IMR-90 (cell line): ENCODE data around the gene RAC3. TPM values are rescaled to one million over a fixed set of nuclear protein-coding genes. Genes with fewer than 3 reads are reported as not detected.

ENCODE experiments used
- ATAC-seq: fragments of 200-7000 bp; cut with Tn5 transposase; 2 replicates; pipeline ENCODE4 v1.9.1; 2020; ENCODE audit warnings: low read depth, mild to moderate bottlenecking, moderate library complexity
- BruUV-seq: library from RNA; stranded (reverse); fragments of 400-500 nt; replicated peaks from 2 replicates; lab custom pipeline; 2021; lab: Mats Ljungman, UMichigan
- CTCF ChIA-PET: fragments of 300-600 bp; formaldehyde crosslinking; extraction: SDS; loops from one replicate; lab custom pipeline; 2021; ENCODE audit warnings: antibody characterized with exemption; lab: Yijun Ruan, JAX
- POLR2A ChIA-PET: fragments of 300-600 bp; sonication (Branson Sonifier 250); formaldehyde crosslinking; loops from one replicate; lab custom pipeline; 2022; ENCODE audit warnings: antibody characterized with exemption; ENCODE audit not compliant: unreplicated experiment; lab: Charles Lee
- DNase-seq: peaks from one replicate; pipeline ENCODE4 v3.0.0; 2013
- H2AFZ ChIP-seq: replicated peaks from 2 replicates; pipeline ENCODE3; 2013; ENCODE audit warnings: low read length, mild to moderate bottlenecking; ENCODE audit not compliant: poor library complexity
- H2AK5ac ChIP-seq: 2 replicates; pipeline ENCODE4 v1.6.1; 2013; ENCODE audit warnings: low read depth, low read length, inconsistent platforms
- H2AK9ac ChIP-seq: replicated peaks from 2 replicates; pipeline ENCODE3; 2013; ENCODE audit warnings: mild to moderate bottlenecking, low read depth, low read length, moderate library complexity; ENCODE audit not compliant: poor library complexity
- H2BK120ac ChIP-seq: 2 replicates; pipeline ENCODE4 v1.6.1; 2013; ENCODE audit warnings: low read depth, low read length, inconsistent platforms
- H2BK15ac ChIP-seq: 3 replicates; pipeline ENCODE4 v1.6.1; 2013; ENCODE audit warnings: low read depth, low read length, inconsistent platforms
- H2BK20ac ChIP-seq: 2 replicates; pipeline ENCODE4 v1.6.1; 2013; ENCODE audit warnings: low read depth, mild to moderate bottlenecking, inconsistent platforms, low read length, moderate library complexity
- H2BK5ac ChIP-seq: 2 replicates; pipeline ENCODE4 v1.6.1; 2013; ENCODE audit warnings: mild to moderate bottlenecking, low read depth, low read length, inconsistent platforms; ENCODE audit not compliant: poor library complexity, severe bottlenecking
- H3K14ac ChIP-seq: replicated peaks from 2 replicates; pipeline ENCODE4 v1.6.1; 2013; ENCODE audit warnings: low read depth, low read length, inconsistent platforms
- H3K18ac ChIP-seq: 2 replicates; pipeline ENCODE4 v1.6.1; 2013; ENCODE audit warnings: low read depth, low read length, control low read depth
- H3K23ac ChIP-seq: 2 replicates; pipeline ENCODE4 v1.6.1; 2013; ENCODE audit warnings: low read depth, low read length, inconsistent platforms
- H3K27ac ChIP-seq: 2 replicates; pipeline ENCODE4 v1.5.1; 2013; ENCODE audit warnings: mild to moderate bottlenecking, control low read depth, low read length; ENCODE audit not compliant: insufficient read depth
- H3K27me3 ChIP-seq: 2 replicates; pipeline ENCODE4 v1.6.1; 2013; ENCODE audit warnings: low read length; ENCODE audit not compliant: control insufficient read depth, insufficient read depth
- H3K36me3 ChIP-seq: 2 replicates; pipeline ENCODE4 v1.6.1; 2013; ENCODE audit warnings: low read length, mixed read lengths; ENCODE audit not compliant: control insufficient read depth, insufficient read depth
- H3K4ac ChIP-seq: 2 replicates; pipeline ENCODE4 v1.6.1; 2013; ENCODE audit warnings: low read depth, low read length, inconsistent platforms
- H3K4me1 ChIP-seq: 2 replicates; pipeline ENCODE4 v1.6.1; 2013; ENCODE audit warnings: low read length, mixed read lengths; ENCODE audit not compliant: control insufficient read depth, insufficient read depth
- H3K4me2 ChIP-seq: 2 replicates; pipeline ENCODE4 v1.6.1; 2013; ENCODE audit warnings: low read depth, mild to moderate bottlenecking, control low read depth, low read length, moderate library complexity
- H3K4me3 ChIP-seq: 2 replicates; pipeline ENCODE4 v1.5.1; 2013; ENCODE audit warnings: low read depth, mild to moderate bottlenecking, control low read depth, low read length, moderate library complexity; ENCODE audit not compliant: insufficient read depth
- H3K56ac ChIP-seq: 2 replicates; pipeline ENCODE4 v1.6.1; 2013; ENCODE audit warnings: low read length, inconsistent platforms; ENCODE audit not compliant: insufficient read depth; ENCODE audit errors: extremely low read depth
- H3K79me1 ChIP-seq, 2 experiments: 2 replicates each; pipeline ENCODE4 v1.6.1; 2013; ENCODE audit warnings: low read length in 2 of 2, inconsistent platforms in 1 of 2, low read depth in 1 of 2
- H3K9ac ChIP-seq: 2 replicates; pipeline ENCODE4 v1.6.1; 2013; ENCODE audit warnings: low read depth, low read length, control low read depth
- H3K9me1 ChIP-seq: 2 replicates; pipeline ENCODE4 v1.6.1; 2013; ENCODE audit warnings: low read length, inconsistent platforms; ENCODE audit not compliant: insufficient read depth
- H3K9me3 ChIP-seq: 2 replicates; pipeline ENCODE4 v1.6.1; 2013; ENCODE audit warnings: low read length; ENCODE audit not compliant: control insufficient read depth, insufficient read depth
- H4K20me1 ChIP-seq: 2 replicates; pipeline ENCODE4 v1.6.1; 2013; ENCODE audit warnings: low read length, inconsistent platforms; ENCODE audit not compliant: insufficient read depth
- H4K5ac ChIP-seq: 2 replicates; pipeline ENCODE4 v1.6.1; 2013; ENCODE audit warnings: mild to moderate bottlenecking, low read depth, low read length, control low read depth
- H4K8ac ChIP-seq, 2 experiments: 2 replicates each; pipeline ENCODE4 v1.6.1; 2013; ENCODE audit warnings: low read depth in 2 of 2, low read length in 2 of 2, control low read depth in 1 of 2, inconsistent platforms in 1 of 2
- H4K91ac ChIP-seq: 2 replicates; pipeline ENCODE4 v1.6.1; 2013; ENCODE audit warnings: low read depth, low read length, inconsistent platforms; ENCODE audit not compliant: insufficient read depth
- BHLHE40 ChIP-seq: fragments of 150-350 bp; IDR thresholded peaks from 2 replicates; pipeline ENCODE4 v1.6.1; 2016; ENCODE audit warnings: mild to moderate bottlenecking, low read depth, low read length
- CEBPB ChIP-seq: IDR thresholded peaks from 2 replicates; pipeline ENCODE4 v1.6.1; 2012; ENCODE audit warnings: low read depth, low read length, improper control_type of control experiment
- CTCF ChIP-seq: conservative IDR thresholded peaks from 2 replicates; pipeline ENCODE4 v1.5.1; 2012; ENCODE audit warnings: mild to moderate bottlenecking, low read depth, low read length, improper control_type of control experiment
- MAFK ChIP-seq: IDR thresholded peaks from 2 replicates; pipeline ENCODE4 v1.6.1; 2012; ENCODE audit warnings: low read depth, low read length, improper control_type of control experiment
- MAZ ChIP-seq: IDR thresholded peaks from 2 replicates; pipeline ENCODE4 v1.6.1; 2012; ENCODE audit warnings: low read depth, mild to moderate bottlenecking, low read length, improper control_type of control experiment, moderate library complexity, borderline replicate concordance
- MXI1 ChIP-seq: IDR thresholded peaks from 2 replicates; pipeline ENCODE4 v1.6.1; 2012; ENCODE audit warnings: low read depth, mild to moderate bottlenecking, low read length, moderate library complexity, borderline replicate concordance
- POLR2A ChIP-seq: IDR thresholded peaks from 2 replicates; pipeline ENCODE4 v1.6.1; 2012; ENCODE audit warnings: mild to moderate bottlenecking, low read depth, low read length
- RAD21 ChIP-seq: IDR thresholded peaks from 2 replicates; pipeline ENCODE4 v1.6.1; 2012; ENCODE audit warnings: low read length, improper control_type of control experiment
- SMC3 ChIP-seq: fragments of 150-350 bp; IDR thresholded peaks from 2 replicates; pipeline ENCODE4 v1.6.1; 2016; ENCODE audit warnings: low read depth, mild to moderate bottlenecking, antibody characterized with exemption, low read length, moderate library complexity
- WGBS, 2 experiments: methylation state at CpG; one replicate each; pipeline versions ENCODE4 v1.1.5 to v1.1.7; 2013; ENCODE audit warnings: missing lambda C conversion rate in 2 of 2; ENCODE audit not compliant: insufficient read length in 1 of 2; ENCODE audit errors: extremely low coverage in 2 of 2; 5-methylcytosine and 5-hydroxymethylcytosine counted together
- dilution Hi-C: fragments of 300-500 bp; cut with HindIII; formaldehyde crosslinking; loops from one replicate; pipeline ENCODE4 v1.14.3; 2018; ENCODE audit warnings: low sequenced_read_pairs; ENCODE audit not compliant: unreplicated experiment
- in situ Hi-C: fragments of 300-500 bp; cut with MboI; formaldehyde crosslinking; loops from 3 replicates; pipeline ENCODE4 v1.14.3; 2019; ENCODE audit warnings: low sequenced_read_pairs, inconsistent platforms, mixed read lengths
- intact Hi-C: fragments of 100-400 bp; cut with micrococcal nuclease; formaldehyde crosslinking; loops from 2 replicates; pipeline ENCODE4 v1.10.0; 2022
- polyA plus RNA-seq, 3 experiments: library from polyadenylated mRNA; depleted of rRNA; stranded (reverse); fragments of >200 nt; gene quantifications; 2 replicates each; pipeline ENCODE4 v1.2.3, GENCODE V29; 2012; ENCODE audit warnings: low replicate concordance in 1 of 3
- total RNA-seq: library from RNA; depleted of rRNA; stranded (reverse); fragments of >200 nt; gene quantifications from 2 replicates; pipeline ENCODE4 v1.2.3, GENCODE V29; 2012

The RAC3 gene
- total and polyA plus RNA-seq, 2 of the 4 experiments (the other 2 are of a cell fraction): 5.7 to 23.4 TPM

DNA sequence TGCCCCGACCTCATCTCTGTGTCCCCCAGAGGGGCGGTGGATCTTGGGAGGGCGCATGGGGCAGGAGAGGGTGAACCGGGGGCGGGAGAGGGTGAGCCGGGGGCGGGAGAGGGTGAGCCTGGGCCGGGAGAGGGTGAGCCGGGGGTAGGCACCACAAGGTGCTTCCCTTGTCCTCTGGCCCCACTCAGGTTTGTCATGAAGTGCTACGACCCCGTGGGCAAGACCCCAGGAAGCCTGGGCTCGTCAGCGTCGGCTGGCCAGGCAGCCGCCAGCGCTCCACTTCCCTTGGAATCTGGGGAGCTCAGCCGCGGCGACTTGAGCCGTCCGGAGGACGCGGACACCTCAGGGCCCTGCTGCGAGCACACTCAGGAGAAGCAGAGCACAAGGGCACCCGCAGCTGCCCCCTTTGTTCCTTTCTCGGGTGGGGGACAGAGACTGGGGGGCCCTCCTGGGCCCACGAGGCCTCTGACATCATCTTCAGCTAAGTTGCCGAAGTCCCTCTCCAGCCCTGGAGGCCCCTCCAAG is 35.2 kb upstream of the RAC3 start:
- POLR2A ChIA-PET: no interaction called here
- Histone ChIP-seq H3K9me1 (no peaks in the 10 kb centered on the region), H3K14ac (no peak overlapping the region), H3K27ac (no peak overlapping the region), H2BK15ac (no peak overlapping the region), H3K4me1 (peaks cover 12% of the 10 kb centered on the region), H4K5ac (no peak overlapping the region), H3K4me3 (no peak overlapping the region), H3K9ac (no peak overlapping the region), H2AK9ac (no peak overlapping the region), H4K20me1 (peaks cover 6% of the 10 kb centered on the region), H2BK120ac (no peak overlapping the region), H2BK5ac (no peak overlapping the region), H4K8ac (no peak overlapping the region), H3K36me3 (peaks cover 8% of the 10 kb centered on the region; the same call in 1 of the 2 replicates), H3K9me3 (no peaks in the 10 kb centered on the region), H3K23ac (no peak overlapping the region), H2AFZ (no peak overlapping the region), H4K91ac (no peak overlapping the region), H3K18ac (no peak overlapping the region), H3K27me3 (no peaks in the 10 kb centered on the region), H3K79me1 (peaks cover 9 to 15% of the 10 kb centered on the region in 2 experiments; a peak in 3 of 4 replicates), H3K56ac (no peak overlapping the region), H2BK20ac (no peak overlapping the region), H3K4ac (no peak overlapping the region), H3K4me2 (no peak overlapping the region), H2AK5ac (no peak overlapping the region)
- dilution Hi-C loops: no loop called here
- WGBS, 2 experiments: 86% methylated on average over 12 of the region's 28 CpGs; no CpG with 5 or more reads in 1 of the 2 experiments
- ATAC-seq (no peak), DNase-seq (no peak)
- TF ChIP-seq MAZ: no peak
- no peak for TF ChIP-seq MAFK
- no peak for TF ChIP-seq MXI1
- TF ChIP-seq BHLHE40: no peak
- TF ChIP-seq RAD21: no peak
- no peak for TF ChIP-seq CEBPB
- TF ChIP-seq SMC3: no peak
- no peak for TF ChIP-seq CTCF
- TF ChIP-seq POLR2A: no peak
- CTCF ChIA-PET: no interaction called here
- intact Hi-C loops: no loop called here
- in situ Hi-C loops: no loop called here
- no TSS peak for BruUV-seq
